GM12878 (cell line): ENCODE data around the gene LRRC2.

Experiments used
- ATF2 ChIP-seq: IDR thresholded peaks from 2 replicates; pipeline ENCODE4 v1.6.1; 2012; ENCODE audit warnings: low read length, inconsistent platforms
- CEBPZ ChIP-seq: fragments of 150-350 bp; IDR thresholded peaks from 2 replicates; pipeline ENCODE4 v1.6.1; 2016; ENCODE audit warnings: low read depth, low read length
- CTCF ChIP-seq, 3 experiments: IDR thresholded peaks in 2 of 3; conservative IDR thresholded peaks in 1 of 3; 2 replicates each; pipeline ENCODE4 v1.5.1; 2011; ENCODE audit warnings: low read depth in 3 of 3, low read length in 3 of 3, mild to moderate bottlenecking in 3 of 3, control low read depth in 2 of 3, moderate library complexity in 2 of 3, inconsistent platforms in 1 of 3, mixed read lengths in 1 of 3; ENCODE audit not compliant: control insufficient read depth in 2 of 3, insufficient read depth in 1 of 3; ENCODE audit errors: extremely low read depth in 1 of 3
- EZH2 ChIP-seq: IDR thresholded peaks from 2 replicates; pipeline ENCODE4 v1.6.1; 2012; ENCODE audit warnings: low read depth, mild to moderate bottlenecking, control low read depth, inconsistent platforms, low read length, borderline replicate concordance; ENCODE audit not compliant: control insufficient read depth
- MEF2A ChIP-seq: IDR thresholded peaks from 2 replicates; pipeline ENCODE4 v1.6.1; 2011; ENCODE audit warnings: low read depth, mild to moderate bottlenecking, low read length, moderate library complexity; ENCODE audit not compliant: insufficient read depth
- MXI1 ChIP-seq: fragments of 150-350 bp; IDR thresholded peaks from 2 replicates; pipeline ENCODE4 v1.6.1; 2011; ENCODE audit warnings: low read depth, mild to moderate bottlenecking, inconsistent platforms, low read length, improper control_type of control experiment
- POLR2A ChIP-seq: IDR thresholded peaks from 2 replicates; pipeline ENCODE4 v1.6.1; 2011; ENCODE audit warnings: low read depth, mild to moderate bottlenecking, low read length
- RAD21 ChIP-seq: IDR thresholded peaks from 2 replicates; pipeline ENCODE4 v1.6.1; 2011; ENCODE audit warnings: mild to moderate bottlenecking, low read depth, low read length, moderate library complexity; ENCODE audit not compliant: insufficient read depth
- RCOR1 ChIP-seq: conservative IDR thresholded peaks from 2 replicates; pipeline ENCODE4 v1.6.1; 2012; ENCODE audit warnings: low read depth, low read length, improper control_type of control experiment
- RELA ChIP-seq: fragments of 450-650 bp; IDR thresholded peaks from 2 replicates; pipeline ENCODE4 v1.8.0; 2014; ENCODE audit warnings: borderline replicate concordance; ENCODE audit not compliant: partially characterized antibody
- SIN3A ChIP-seq: IDR thresholded peaks from 2 replicates; pipeline ENCODE4 v1.6.1; 2012; ENCODE audit warnings: low read depth, low read length, improper control_type of control experiment
- SP1 ChIP-seq: IDR thresholded peaks from one replicate; pipeline ENCODE4 v1.6.1; 2011; ENCODE audit warnings: low read depth, low read length
- ZNF274 ChIP-seq: IDR thresholded peaks from one replicate; pipeline ENCODE4 v1.8.0; 2011; ENCODE audit not compliant: insufficient read length, insufficient read depth

GRCh38 chr3:46468753-46469600 is 97.1 kb downstream of the LRRC2 start:
- TF ChIP-seq SP1 (no peak), CTCF (IDR thresholded peaks at IDR 0.05 in 2 of 3, conservative IDR thresholded peaks at IDR 0.05 in 1 of 3; ENCODE audit: control insufficient read depth in 2 of 3, extremely low read depth in 1 of 3, insufficient read depth in 1 of 3, low read depth in 3 of 3, low read length in 3 of 3) (no peak), EZH2 (no peak), RAD21 (no peak), RCOR1 (no peak), SIN3A (no peak), MXI1 (no peak), CEBPZ (no peak), MEF2A (no peak), POLR2A (no peak), RELA (no peak), ZNF274 (no peak), ATF2 (no peak)
